Stimulated activated CD8-positive, alpha-beta memory T cell treated with anti-CD3 and anti-CD28 coated beads, Interleukin-4, amount 100 ng/mL, for 24 hours (primary cell): Measurements from ENCODE around the gene ACACA.
"Not testable (repeated sequence)": the region's sequence is repeated elsewhere in the genome, so short reads cannot be mapped to it uniquely, and the experiment has no call there.

Experiments used
- DNase-seq: peaks from one replicate; pipeline ENCODE4 v3.0.0-alpha.2; 2020; ENCODE audit warnings: low read depth

The ACACA gene

DNA sequence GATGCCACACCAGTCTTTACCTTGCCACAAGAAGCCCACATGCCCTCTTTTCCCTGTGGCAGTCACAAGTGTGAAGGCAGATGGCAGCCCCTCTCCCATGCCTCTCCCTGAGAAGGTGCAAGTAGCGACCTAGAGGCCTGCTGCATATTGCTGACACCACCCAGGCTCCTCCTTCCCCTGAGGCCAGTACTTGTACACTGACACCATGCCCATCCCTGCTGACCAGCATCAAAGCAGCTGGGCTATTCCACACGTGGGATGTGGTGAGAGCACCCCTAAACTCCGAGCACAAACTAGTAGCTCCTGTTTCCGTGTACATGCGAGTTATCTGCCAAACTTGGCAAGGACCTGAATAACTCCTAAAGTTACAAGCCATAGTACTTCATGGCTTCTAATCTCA, 308.5 kb downstream of the ACACA start:
- DNase-seq: no peak

DNA sequence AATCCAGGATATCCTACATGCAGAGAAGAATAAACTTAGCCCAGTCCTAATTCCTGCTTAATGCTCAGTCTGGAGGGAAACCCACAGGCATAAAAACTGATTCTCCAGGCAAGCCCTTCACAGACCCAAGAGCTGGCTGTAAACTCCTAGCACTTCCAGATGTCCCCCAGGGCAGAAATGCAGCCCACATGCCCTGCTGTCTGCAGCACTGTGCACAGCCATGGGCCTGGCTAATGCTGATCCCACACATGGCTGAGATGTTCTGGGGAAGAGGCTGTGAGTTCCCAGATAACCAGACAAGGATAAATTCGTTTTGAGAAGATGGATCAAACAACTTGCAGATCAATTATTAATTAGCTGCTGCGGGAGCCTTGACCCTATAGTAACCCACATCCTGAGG, 309.5 kb downstream of the ACACA start:
- DNase-seq: no peak

DNA sequence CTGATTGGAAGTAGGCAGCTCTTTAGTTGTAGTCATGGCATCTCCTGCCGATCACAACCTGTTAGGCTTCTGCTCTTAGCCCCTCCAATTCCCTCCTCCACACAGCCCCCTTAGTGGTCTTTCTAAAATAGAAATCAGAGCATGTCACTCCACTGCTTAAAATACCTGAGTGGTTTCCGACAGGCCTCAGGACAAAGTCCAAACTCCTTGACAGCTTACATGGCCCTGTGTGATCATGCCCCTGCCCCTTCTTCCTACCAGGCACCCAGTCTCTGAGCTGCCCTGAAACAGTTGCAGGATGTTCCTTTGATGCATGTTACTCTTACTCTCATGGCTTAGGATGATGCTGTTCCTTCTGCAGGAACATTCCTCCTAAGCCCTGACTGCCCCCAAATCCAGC, 310.6 kb downstream of the ACACA start:
- no peak for DNase-seq

DNA sequence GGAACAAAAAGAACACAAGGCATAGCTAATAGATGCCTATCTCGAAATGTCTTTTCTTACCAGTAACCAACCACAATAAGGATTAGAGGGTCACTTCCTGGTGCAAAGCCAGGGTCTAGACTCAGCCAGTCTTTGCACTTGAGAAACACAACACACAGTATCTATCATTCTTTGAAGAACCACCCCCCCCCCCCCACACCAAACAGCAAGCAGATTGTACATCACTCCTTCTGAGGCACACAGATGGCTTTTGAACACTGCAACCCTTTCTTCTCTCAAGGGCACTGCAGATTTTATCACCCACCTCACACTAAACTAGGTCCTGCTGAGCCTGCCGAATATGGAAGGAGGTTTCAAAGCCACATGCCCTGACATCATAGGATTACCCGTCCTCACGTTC, 312.2 kb downstream of the ACACA start:
- no peak for DNase-seq

DNA sequence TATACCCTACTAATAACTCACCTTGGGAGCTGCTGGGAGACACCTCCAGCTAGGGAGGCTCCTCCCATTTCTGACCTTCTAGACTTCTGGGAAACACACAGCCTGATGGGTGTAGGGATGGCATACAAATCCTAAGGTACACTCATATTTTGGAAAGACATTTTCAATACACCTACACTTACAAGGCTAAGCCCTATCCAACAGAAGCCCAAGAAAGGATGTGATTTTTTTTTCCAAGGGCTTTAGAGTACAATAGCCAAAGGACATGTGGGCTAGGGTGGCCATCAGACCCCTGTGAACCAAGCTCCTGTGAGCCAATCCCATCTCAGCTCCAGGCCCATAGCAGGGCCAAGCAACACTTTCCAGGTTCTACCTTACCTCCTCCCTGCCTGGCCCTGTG, 313.9 kb downstream of the ACACA start:
- DNase-seq: no peak

DNA sequence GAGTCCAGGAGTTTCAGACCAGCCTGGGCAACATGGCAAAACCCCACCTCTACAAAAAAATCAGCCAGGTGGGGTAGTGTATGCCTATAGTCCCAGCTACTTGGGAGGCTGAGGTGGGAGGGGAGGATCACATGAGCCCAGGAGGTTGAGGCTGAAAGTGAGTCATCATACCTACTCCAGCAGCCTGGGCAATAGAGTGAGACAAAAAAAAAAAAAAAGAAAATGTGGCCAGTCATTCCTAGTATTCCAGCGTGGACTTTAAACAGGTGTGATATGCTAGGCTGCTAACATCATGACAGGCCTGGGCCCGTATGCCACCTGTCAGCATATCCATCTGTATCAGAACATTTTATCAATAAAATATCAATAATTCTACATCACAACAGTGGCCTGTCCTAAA, 314.6 kb downstream of the ACACA start:
- DNase-seq: no peak

DNA sequence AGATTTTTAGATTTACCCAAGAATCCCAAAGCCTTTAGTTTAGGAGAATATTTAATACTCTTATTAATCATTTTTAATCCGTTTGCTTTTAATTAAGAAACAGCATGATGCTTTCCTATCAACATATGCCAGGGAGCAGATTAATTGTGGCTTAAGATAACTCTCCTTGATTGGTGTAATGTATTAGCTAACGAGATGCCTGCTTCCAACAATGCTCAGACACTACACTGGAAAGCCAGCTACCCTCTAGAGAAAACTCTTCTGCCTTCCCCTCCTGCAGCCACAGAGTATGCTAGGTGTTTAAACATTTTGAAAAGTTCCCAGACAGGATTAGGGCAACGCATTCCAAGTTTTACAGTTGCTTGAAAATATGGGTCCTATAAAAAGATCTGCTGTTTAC, 315.7 kb downstream of the ACACA start:
- DNase-seq: no peak

DNA sequence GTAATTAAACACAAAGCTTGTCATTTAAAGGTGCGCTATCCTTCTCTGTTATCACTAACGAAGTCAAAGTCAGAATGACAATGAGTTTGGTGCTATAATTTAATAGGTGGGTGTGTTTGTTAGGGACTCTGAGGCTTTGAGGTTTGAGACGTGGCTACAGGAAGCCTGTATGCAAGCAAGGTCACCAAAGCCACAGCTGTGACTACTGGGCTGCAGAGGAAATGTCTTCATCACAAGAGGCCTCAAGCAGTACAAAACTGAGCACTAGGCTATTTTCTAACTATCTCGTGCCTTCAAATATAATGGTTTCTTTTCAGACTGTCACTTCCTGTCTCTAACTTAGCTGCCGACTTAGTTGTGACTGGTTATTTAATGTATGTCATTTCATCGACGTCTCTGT, 316.7 kb downstream of the ACACA start:
- DNase-seq: peak; percentile 35

DNA sequence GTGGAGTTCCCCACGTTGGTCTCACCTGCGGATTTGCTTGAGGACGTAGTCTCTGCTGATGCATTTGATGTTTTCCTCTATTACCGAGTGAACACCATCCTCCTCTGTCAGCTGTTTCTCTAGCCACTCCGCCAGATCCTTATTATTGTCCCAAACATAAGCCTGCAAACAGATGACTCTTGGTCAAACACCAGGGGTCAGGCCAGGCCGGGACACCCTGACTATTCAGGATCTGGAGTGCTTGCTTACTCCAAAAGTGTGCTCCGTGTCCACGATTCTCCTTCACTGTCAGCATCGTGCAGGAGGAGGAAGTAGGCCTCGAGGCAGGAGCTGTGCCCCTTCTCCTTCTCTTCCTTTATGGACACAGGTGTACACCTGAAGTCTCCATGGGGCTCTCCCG, 317.7 kb downstream of the ACACA start:
- DNase-seq: no peak

DNA sequence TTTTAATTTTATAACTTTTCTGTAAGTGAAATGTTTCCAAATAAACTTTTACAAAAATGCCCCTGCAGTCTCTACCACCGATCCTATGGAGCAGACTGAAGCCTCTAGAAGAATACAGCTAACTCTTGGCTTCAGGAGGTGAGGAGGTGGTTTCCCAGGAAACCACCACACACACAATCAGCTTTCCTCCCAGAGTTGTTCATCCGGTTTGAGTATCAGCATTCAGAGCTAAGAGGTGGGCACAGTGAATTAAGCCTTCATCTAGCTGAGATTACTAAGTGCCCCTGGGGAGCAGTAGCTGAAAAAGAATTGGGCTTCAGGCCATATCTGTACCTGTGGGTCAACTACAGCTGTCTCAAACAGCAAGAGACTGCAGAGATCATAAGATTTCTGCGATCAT, 318.2 kb downstream of the ACACA start:
- no peak for DNase-seq

DNA sequence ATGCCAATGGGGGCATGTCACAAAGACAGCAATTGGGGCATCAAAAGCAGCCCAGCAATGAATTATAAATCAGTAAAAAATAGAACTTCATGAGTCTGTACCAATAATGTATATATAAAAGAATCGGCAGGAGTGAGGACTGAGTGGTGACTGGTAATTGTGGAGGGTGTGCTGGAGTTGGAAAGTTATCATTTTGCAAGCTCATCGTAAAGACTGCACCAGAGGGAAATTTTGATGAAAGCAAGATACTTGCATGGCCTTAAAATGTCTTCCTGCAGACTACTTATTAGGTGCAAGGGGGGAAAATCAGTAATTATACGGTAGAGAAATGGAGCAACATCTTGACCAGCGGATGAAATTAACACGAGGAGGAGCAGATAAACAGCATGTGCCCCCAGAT, 319.0 kb downstream of the ACACA start:
- DNase-seq: no peak

DNA sequence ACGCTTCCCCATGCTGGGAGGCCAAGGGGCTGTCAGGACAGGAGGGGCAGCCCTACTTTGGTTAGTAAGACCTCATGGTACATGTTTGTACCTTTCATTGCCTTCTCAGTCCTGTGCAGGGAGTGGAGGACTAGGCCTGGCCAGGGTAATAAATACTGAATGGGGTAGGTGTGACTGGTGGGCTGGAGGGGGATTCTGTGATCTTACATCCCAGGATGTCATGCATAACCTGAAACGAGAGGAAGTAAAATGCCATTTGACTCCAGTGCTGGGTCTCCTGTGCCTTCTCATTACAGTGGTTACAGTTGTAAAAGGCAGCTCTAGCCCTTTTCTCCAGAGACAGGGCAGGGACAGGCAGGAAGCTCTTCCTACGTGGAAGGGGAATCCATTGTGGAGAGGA, 319.7 kb downstream of the ACACA start:
- no peak for DNase-seq

DNA sequence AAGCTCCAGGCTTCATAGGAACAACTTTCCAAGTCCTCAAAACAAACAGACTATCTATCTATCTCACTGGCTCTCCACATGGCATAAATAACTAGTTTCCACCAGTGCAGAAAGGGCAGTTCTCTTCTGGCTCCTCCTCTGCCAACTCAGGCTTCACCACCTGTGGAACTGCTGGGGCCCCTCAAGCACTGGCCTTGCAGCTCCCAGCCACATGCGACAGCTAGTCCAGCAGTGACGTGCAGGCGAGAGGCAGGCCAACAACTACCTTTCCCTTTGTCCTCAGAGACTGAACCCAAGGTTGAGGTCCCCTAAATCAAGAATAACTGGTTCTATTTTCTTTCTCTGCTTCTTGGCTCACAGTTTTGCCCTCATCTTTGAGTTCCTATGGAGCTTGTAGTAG, 320.3 kb downstream of the ACACA start:
- DNase-seq: no peak

DNA sequence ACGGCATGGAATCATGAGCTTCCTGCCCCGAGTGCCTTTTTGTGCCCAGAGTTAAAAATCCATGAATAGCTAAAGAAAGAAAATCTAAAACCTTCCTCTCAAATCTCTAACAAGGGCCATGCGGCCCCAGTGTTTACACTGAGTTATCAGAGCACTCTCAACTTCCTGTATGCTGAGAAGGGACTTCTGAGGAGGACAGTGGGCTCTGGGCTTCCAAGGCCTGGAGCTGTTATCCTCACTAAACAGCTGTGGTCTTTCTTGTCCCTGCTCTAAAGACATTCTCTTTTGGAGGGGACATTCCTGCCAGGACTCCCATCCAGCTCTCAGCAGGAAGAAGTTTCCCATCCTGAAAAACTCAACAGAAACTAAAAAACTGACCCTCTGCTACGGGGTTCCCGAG, 322.3 kb downstream of the ACACA start:
- DNase-seq: no peak

DNA sequence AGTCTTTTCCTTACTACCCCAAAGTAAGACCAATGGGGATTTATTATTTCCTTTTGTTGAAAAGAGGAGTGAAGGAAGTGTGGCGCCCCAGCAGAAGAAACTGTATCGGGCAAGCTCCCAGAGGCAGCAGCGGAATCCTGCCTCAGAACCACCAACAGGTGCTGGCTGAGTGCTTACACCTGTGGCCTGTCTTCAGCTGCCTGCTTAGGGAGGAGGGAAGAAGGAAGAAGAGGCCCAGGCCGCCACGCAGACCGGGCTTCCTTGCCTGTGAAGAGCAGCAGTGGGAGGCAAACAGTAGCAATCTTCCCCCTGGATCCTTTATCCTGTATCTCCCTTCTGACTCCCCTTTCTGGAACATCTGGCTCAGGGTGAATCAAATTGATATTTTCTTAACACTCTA, 323.2 kb downstream of the ACACA start:
- DNase-seq: no peak

DNA sequence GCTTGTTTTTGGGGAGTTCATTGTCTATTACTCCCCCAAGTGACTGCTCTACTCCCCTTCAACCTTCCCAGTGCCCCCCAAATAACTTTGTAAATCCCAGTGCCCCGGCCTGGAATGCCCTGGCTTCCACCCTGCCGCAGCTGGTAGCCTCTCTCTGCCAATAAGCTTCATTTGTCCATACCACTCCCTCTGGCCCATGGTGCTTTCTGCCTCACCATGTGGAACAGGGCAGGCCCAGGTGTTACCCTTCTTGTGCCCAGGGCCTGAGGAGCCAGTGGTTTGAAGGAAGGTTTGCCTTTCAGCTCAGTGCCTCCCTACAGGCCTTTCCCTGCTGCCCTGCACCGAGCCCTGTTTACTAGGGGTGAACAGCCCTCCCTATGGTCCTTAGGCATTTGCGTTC, 323.7 kb downstream of the ACACA start:
- no peak for DNase-seq

DNA sequence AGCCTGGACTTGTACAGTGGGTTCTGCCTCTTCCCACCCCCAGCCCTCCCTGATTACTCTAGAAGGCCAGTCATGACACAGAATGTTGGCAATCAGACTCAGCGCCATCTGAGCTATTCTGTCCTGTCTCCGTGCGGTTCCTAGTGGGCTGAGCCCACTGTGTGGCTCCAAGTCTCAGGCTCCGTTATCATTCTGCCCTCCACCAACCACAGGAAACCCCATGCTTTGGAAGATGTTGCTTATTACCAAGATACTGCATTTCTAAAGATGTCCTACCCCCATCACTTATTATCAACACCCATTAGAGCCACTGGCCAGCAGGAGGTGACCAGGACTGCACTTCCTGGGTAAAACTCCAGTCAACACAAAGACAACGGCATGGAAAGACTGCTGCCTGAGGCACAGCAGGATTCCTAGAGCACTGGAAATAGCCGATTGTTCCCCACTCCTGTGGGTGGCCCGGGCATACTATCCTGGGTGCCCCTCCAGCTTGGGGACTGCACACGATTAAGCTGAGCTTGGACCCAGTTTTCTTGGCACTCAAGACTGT, 324.2 kb downstream of the ACACA start:
- DNase-seq: no peak

DNA sequence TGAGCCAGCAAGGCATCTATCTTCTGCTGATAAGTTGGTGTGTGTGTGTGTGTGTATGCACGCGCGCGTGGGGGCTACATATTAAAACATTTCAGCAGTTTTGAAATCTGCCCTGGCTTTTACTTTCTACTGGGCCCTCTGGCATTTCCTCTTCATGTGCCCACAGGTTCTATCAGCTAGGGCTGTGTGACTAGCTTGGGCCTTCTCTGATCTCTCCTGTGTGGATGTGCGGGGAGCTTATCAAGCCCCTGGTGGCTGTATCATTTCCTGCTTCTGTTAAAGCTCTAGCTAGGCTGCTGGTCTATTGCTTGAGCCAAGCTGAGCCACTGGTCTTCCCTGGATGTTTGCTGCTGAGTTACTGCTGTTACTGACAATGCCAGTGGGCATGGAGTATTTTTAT, 325.3 kb downstream of the ACACA start:
- no peak for DNase-seq

DNA sequence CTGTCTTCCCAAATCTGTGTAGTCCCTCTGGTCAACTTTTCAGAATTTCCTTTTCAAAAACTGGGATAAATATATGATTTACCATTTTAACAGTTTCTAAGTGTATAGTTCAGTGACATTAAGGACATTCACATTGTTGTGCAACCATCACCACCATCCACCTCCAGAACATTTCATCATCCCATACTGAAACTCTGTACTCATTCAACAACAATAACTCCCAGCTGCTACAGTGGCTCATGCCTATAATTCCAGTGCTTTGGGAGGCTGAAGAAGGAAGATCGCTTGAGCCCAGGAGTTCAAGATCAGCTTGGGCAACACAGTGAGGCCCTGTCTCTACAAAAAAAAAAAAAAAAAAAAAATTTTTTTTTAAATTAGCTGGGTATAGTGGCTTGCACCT, 326.9 kb downstream of the ACACA start:
- DNase-seq: no peak

DNA sequence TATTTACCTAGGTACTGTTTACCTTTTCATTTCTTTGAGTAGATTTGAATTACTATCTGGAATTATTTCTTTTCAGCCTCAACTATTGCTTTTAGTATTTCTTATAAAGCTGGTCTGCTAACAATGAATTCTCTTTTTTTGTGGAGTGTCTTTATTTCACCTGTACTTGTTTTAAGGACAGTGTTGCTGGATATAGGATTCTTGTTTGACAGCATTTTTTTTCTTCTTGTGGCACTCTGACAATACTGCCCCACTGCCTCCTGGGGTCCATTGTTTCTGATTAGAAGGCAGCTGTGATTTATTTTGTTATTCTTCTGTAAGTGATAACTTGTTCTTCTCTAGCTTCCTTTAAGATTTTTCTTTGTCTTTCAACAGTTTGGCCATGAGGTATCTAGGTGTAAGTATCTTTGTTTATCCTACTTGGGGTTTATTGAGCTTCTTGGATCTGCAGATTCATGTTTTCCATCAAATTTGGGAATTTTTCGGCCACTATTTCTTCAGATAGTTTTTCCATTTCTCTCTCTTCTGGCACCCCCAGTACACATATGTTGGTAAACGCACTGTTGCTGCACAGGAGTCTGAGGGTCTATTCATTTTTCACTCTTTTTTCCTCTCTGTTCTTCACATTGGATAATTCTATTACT, 327.4 kb downstream of the ACACA start:
- no peak for DNase-seq

DNA sequence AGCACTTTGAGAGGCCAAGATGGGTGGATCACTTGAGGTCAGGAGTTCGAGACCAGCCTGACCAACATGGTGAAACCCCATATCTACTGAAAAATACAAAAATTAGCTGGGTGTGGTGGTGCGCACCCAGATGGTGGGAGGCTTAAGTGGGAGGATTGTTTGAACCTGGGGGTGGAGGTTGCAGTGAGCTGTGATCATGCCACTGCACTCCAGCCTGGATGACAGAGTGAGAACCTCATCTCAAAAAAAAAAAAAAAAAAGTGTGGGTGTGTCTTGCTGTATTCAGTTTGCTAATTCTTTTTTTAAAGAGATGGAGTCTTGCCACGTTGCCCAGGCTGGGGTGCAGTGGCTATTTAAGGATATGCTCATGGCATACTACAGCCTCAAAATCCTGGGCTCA, 333.2 kb downstream of the ACACA start:
- not testable (repeated sequence) for DNase-seq

DNA sequence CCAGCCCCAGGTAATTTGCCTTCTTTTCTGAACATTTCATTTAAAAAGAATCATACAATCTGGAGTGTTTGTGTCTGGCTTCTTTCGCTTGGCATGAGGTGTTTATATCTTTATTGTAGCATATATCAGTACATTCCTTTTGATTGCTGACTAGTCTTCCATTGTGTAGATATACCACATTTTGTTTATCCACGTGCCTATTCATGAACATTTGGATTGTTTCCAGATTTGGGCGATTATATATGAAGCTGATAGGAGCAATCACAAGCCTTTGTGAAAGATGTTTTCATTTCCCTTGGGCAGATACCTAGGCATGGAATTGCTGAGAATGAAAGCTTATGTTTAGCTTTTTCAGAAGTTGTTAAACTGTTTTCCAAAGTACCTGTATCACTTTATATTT, 337.5 kb downstream of the ACACA start:
- no peak for DNase-seq

DNA sequence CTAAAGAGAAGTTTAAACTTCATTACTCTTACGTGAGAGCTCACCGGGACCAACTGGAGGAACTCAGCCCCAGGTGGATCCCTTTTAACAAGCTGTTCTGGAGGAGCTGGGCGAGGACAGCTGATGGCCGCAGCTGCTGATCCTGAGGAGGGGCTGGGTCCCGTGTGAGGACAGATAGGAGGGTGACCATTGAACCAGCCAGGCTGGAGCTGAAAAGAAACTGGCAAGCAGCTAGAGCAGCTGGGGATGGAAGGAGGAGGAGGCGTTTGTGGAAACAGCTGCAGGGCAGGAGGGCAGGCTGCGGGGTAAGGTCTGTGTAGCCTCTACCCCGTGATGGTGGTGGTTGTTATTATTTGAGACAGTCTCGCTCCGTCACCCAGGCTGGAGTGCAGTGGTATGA, 338.4 kb downstream of the ACACA start:
- no peak for DNase-seq

DNA sequence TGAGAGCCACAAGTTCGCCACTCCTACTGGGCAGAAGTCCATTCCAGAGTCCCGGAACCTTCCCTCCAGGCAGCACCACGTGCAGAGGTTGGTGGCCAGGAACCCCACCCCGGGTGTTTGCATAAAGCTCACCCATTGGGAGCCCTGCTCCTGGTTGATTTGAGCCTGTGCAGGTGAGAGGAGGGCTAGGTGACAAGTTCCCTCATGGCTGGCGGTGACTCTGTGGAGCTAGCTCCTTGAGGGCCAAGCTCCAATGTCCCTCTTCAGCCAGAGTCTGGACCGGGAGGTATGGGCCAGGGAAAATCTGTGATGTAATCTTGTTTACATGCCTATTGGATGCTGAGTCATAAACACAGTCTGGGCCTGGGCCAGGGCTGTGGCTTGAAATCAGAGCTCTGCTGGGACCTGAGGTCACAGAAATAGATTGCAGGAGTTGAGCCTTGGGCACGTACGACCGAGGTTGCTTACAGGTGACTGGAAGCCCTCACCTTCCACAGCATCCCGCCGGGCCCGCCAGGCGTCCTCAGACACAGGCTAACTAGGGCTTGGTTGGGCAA, 339.0 kb downstream of the ACACA start:
- DNase-seq: no peak
